HG03280 (cell line): ENCODE data around the gene KRTDAP.
"Not testable (repeated sequence)": the region's sequence is repeated elsewhere in the genome, so short reads cannot be mapped to it uniquely, and the experiment has no call there.

Source experiments
- ATAC-seq: cut with Tn5 transposase; IDR thresholded peaks from one replicate; pipeline ENCODE4 v1.9.1; 2021; ENCODE audit warnings: mild to moderate bottlenecking, moderate library complexity; ENCODE audit not compliant: unreplicated experiment

The KRTDAP gene

GRCh38 chr19:35487656-35488182 lies 2.5 kb downstream of the KRTDAP start:
- ATAC-seq: no peak

- ATAC-seq: no peak
These were observed 4.0 kb downstream of the KRTDAP start for GRCh38 chr19:35486268-35486708.

DNA sequence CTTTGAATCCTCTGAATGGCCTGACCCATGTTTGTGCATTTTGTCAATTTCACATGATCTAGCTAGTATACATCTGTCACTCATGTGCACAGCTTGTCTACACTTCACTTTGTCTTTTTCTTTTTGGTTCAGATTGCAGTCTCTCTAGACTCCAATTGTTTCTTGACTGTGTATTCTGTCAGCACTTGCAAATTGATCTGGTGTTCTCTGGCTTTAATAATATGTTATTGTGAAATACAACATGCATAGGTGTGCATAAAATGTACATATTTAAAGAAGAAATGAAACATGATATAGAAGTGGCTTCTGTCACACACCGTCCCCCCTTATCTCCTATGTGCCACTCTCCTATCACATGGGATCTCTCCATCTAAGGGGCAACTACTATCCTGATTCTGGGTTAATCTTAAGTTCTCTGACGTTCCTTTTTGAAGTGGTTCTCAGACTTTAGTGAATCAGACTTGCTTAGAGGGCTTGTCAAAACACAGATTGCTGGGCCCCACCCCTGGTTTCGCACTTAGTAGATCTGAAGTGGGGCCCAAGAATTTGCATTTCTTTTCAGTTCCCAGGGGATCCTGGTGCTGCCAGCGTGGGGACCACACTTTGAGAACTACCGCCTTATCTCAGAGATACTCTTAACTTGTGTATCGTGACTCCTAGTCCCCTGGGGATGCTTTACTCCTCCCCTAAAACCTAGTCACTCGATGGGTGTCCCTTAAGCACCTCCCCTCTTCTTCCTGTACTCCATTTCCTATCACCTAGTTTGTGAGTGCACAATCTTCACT lies 5.8 kb downstream of the KRTDAP start:
- ATAC-seq: no peak

- ATAC-seq: no peak
These were observed 7.2 kb downstream of the KRTDAP start for GRCh38 chr19:35483089-35483488.

- no peak for ATAC-seq
These were observed 11.2 kb downstream of the KRTDAP start for GRCh38 chr19:35478794-35479677.

- ATAC-seq: no peak
These were observed 14.1 kb downstream of the KRTDAP start for GRCh38 chr19:35476149-35476548.

DNA sequence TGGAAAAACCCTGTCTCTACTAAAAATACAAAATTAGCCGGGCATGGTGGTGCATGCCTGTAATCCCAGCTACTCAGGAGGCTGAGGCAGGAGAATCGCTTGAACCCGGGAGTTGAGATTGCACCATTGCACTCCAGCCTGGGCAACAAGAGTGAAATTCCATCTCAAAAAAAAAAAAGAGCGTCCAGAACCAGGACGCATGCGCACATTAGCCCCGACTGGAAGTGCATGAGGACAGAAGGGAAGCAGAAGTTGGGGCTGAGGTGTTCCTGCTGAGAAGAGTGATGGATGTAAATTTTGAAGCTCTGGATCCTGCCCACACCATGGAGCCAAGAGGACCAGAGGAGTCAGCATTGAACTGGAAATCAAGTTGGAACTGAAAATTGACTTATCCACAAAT lies 15.7 kb downstream of the KRTDAP start:
- not testable (repeated sequence) for ATAC-seq

GRCh38 chr19:35474104-35474503 lies 16.2 kb downstream of the KRTDAP start:
- no peak for ATAC-seq

DNA sequence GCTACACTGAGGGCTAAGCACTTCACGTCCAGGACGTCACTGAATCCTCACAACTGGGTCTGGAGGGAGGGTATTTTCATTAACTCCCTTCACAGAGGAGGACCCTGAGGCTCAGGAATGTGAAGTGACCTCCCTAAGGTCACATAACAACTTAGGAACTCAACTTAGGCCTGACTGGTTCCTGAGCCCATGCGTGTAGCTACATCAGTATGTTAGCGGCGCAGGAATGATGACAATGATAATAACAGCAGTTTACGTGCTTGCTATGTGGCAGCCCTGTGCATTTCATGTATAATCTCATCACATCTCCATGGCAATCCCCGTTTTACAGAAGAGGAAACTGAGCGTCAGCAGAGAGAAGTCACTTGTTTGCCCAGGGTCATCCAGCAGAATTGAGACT lies 18.3 kb downstream of the KRTDAP start:
- no peak for ATAC-seq

DNA sequence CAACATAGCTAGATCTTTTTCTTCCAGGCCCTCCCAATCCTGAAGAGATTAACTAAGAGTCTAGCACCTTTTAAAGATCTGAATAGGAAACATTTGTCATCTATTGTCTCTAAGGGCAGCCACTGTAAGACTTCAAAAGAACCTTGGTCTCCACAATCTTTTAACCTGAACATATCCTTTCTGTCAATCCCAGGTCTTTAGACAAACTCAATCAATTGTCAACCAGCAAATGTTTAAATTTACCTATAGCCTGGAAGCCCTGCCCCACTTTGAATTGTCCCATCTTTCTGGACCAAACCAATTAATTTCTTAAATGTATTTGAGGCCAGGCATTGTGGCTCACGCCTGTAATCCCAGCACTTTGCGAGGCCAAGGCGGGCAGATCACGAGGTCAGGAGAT lies 19.2 kb downstream of the KRTDAP start:
- not testable (repeated sequence) for ATAC-seq

DNA sequence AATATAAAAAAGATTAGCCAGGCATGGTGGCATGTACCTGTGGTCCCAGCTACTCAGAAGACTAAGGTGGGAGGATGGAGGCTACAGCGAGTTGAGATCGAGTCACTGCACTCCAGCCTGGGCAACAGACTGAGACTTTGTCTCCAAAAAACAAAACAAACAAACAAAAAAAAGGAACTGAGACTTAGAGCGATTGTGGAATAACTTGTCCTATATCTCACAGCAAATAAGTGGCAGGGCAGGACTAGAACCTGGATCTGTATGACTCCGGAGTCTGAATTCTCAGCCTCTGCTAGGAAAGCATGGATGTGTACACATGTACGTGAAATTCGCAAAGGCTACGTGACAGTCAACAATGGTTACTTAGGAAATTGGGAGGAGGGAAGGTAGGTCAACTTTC lies 20.1 kb downstream of the KRTDAP start:
- ATAC-seq: no peak

GRCh38 chr19:35468637-35469036 lies 21.6 kb downstream of the KRTDAP start:
- ATAC-seq: no peak

DNA sequence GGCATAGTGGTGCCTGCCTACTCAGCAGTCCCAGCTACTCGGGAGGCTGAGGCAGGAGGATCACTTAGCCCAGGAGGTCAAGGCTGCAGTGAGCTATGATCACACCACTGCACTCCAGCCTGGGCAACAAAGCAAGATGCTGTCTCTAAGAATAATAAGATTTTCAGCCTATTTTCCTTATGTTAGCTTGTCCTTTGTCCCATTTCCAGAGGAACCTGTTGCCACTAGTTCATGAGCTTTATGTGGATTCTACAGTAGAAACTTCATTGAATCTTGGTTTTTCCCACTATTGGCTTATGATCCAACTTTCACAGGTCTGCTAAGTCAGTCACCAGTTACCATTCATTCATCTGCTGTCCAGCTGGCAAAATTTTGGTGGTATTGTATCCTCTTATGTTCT lies 24.0 kb downstream of the KRTDAP start:
- no peak for ATAC-seq

DNA sequence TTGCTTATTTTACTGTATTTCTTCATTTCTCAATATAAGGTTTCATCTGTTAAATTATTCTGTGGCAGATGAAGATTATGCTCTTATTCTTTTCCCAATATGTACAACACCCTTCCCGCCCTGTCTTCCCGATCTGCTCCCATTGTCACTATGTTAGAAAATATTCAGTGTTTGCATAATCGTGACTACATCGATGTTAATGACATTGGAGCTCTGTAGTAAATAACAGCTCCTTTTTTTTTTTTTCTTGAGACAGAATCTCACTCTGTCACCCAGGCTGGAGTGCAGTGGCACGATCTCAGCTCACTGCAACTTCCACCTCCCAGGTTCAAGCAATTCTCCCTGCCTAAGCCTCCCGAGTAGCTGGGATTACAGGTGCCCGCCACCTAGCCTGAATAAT lies 27.3 kb downstream of the KRTDAP start:
- not testable (repeated sequence) for ATAC-seq

DNA sequence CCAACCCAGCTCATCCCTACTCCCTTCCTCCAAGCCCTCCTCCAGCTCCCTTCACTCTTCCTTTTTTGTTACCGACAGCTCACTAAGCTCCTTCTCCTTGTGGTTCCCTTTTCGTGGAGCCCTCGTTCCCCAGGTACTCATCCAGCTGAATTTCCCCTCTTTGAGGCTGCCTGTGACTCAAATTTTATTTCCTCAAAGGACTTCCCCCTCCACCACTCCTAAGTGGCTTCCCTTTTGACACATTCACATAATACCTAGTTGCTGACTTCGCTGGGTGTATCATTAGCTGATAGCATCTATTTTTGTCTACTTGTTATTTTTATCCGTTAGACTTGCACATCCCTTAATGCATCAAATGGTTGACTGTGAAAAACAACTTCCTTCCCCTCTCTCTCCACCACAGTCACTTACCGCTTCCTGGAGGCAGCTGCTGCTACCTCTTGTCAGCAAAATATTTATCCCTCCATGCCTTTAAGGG lies 27.7 kb downstream of the KRTDAP start:
- ATAC-seq: no peak

- not testable (repeated sequence) for ATAC-seq
These were observed 28.5 kb downstream of the KRTDAP start for GRCh38 chr19:35461788-35462187.

DNA sequence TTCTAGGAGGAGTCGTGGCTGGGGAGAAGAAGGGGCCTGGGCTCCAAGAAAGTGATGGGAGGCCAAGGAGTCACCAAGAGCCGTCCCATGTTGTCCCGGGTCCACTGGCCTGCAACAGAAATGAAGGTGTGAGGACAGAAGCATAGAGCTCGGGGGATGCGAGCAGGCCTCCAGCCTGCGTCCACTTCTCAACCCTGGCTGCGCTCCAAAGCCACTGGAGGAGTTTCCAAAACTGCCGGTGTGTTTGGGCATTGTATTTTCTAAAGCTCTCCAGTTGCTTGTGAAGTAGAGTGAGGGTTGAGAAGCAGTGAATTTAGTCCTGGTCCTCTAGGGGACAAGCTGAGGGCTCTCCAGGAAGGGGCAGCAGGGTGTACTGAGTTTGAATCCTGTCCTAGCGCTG lies 29.2 kb downstream of the KRTDAP start:
- no peak for ATAC-seq

- ATAC-seq: no peak
These were observed 29.7 kb downstream of the KRTDAP start for GRCh38 chr19:35460608-35461007.

- no peak for ATAC-seq
These were observed 30.7 kb downstream of the KRTDAP start for GRCh38 chr19:35459414-35460082.

GRCh38 chr19:35458731-35459391 lies 31.4 kb downstream of the KRTDAP start:
- no peak for ATAC-seq
